NCI-H748 (cell line): ENCODE measurements around the gene HAP1.
A peak's percentile ranks its signal among the peaks of the same experiment; 100 is the strongest.

ENCODE experiments used
- DNase-seq: peaks from one replicate; lab custom pipeline; 2025; ENCODE audit not compliant: unreplicated experiment; lab: John Stamatoyannopoulos, UW

HAP1 gene

DNA sequence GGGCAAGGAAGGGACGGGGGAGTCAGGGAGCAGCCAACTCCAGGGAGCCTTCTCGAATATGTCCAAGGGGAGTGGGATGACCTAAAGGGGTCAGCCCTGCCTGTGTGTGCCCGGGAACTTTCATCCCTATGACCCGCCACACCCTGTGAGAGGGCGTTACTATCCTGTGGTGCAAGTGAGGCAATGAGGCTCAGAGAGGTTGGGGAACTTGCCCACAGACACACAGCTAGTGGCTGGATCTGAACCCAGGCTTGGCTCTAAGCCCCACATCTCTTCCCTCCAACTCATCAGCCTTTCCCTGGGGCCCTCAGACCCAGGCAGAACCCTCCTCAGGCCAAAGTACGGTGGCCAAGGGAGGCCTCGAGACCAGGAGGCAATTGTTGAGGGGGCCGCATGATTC, 28.9 kb upstream of the HAP1 start:
- no peak for DNase-seq

DNA sequence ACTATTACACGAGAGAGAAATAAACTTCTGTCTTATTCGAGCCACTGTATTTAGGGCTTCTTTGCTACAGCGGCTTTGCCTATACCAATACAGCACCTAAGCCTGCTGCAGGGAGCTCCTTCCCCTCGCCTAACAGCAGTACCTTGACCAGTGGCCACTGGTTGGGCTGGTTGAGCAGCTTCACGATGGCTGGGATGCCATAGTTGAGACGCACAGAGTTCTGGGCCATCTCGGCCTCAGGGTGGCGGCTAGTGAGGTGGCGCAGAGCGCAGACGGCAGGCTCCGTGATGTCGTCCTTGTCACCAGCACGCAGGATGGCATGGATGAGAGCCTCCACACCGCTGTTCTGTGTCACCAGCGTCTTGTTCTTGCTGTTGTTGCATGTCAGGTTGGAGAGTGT, 28.4 kb upstream of the HAP1 start:
- no peak for DNase-seq

DNA sequence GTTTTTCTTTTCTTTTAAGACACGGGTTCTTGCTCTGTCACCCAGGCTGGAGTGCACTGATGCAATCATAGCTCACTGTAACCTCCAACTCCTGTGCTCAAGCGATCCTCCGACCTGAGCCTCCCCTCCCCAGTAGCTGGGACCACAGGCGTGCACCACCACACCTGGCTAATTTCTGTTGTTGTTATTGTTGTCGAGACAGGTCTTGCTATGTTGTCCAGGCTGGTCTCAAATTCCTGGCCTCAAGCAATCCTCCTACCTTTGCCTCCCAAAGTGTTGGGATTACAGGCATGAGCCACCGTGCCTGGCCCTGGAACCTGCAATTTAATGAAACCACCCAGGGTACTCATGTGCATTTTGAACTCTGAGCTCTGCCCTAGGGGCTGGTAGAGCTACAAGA, 27.9 kb upstream of the HAP1 start:
- DNase-seq = no peak

DNA sequence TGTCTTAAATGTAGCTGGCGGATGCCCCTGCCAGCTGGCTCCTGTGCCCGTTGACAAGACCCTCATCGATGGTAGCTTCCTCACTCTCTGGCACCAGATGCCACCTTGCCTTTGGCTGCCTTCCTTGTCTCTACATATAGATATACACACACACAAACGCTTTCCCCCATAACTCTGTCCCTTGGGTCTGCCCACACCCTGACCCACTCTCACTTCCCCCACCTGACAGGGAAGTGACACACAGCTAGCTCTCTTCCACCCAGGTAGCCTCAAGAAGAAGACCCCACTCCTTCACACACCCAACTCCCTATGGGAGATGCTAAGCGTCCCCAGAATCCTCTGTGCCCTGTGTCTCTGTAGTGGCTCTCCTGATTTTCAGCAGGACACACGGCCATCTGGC, 26.4 kb upstream of the HAP1 start:
- no peak for DNase-seq

DNA sequence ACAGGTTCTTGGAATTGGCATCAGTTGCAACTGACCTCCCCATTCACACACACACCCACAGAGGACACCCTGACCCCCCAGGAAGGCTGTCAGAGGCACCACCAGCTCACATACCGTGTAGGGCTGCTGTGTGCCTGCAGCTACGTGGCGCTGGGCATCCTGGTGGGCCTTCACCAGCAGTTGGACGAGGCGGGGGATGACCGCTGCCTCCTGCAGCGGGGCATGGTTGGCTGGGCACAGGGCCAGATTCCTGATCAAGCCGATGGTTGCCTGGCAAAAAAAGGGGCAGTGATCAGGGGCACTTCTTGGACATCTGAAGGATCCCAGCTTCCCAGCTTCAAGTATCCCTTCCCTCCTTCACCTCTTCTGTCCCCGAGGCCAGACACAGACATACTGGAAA, 24.2 kb upstream of the HAP1 start:
- no peak for DNase-seq

DNA sequence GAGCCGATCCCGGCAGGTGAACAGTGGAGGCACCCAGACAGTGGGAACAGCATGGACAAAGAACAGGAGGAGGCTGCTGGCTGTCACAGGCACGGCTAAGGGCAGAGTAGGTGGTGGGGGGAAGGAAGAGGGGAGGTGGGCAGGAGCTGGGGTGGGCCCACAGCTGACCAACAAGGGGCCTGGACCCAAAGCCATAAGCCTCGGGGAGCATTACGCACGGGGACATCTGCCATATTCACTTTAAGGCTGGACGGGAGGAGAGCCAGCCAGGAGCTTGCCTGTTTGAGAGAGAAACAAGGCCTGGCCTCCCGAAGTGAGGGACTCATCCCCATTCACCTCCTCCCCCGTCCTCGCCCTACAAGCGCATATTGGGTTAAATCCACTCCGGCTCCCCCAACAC, 19.6 kb upstream of the HAP1 start:
- DNase-seq = no peak

DNA sequence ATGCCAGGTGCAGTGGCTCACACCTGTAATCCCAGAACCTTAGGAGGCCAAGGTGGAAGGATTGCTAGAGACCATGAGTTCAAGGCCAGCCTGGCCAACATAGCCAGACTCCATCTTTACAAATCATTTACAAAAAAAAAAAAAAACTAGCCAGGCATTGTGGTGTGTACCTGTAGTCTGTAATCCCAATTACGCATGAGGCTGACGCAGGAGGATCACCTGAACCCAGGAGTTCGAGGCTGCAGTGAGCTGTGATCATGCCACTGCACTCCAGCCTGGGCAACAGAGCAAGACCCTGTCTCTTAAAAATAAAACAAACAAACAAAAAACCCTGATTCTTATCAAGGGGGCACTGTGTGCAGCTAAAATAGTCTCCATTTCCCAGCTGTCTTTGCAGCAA, 16.8 kb upstream of the HAP1 start:
- no peak for DNase-seq

DNA sequence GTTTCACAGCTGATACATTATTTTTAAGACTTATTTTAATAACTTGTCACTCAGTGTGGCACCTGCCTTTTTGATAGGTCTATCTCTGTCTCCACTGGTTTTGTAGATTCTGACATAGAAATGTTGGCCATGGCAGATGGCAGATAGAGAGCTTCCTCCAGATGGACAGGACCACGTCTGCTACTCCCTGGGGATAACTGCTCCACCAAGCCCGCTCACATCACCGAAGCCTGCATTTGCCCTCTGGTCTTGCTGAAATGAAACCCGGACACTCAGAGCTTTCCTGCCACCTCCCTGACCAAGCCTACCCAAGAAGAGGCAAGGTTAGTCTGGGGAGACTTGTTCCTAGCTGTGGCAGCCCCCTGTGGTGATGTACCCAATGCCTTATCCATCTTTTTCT, 16.4 kb upstream of the HAP1 start:
- DNase-seq = no peak

DNA sequence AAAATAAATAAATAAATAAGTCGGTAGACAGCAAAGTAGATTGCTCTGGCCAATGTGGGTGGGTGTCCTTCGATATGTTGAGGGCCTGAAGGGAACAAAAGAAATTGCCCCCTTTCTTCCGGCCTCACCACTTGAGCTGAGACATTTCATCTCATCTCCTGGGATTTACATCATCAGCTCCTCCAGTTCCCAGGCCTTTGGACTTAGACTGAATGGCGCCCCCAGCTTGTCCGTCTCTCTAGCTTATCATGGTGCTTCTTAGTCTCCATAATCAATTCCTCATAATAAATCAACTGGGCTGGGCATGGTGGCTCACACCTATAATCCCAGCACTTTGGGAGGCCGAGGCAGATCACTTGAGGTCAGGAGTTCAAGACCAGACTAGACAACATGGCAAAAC, 13.8 kb upstream of the HAP1 start:
- DNase-seq = no peak

DNA sequence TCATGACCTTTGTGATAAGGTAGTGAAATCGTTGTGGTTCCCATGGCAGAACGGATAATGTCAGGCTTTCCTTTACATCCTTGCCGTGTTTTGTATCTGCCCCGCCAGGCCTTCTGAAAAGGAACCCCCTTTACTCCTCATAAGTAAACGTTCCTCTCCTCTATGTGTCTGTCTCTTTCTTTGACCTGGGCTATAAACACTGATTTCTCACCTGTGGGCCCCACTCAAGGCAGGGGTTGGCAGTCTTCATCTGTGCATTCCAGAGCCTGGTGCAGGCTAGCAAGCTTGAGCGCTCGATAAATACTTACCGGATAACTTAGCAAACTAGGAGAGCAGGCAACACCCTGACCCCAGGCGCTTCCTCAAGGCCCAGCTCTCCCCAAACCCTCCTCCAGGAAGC, 7.3 kb upstream of the HAP1 start:
- DNase-seq = no peak

DNA sequence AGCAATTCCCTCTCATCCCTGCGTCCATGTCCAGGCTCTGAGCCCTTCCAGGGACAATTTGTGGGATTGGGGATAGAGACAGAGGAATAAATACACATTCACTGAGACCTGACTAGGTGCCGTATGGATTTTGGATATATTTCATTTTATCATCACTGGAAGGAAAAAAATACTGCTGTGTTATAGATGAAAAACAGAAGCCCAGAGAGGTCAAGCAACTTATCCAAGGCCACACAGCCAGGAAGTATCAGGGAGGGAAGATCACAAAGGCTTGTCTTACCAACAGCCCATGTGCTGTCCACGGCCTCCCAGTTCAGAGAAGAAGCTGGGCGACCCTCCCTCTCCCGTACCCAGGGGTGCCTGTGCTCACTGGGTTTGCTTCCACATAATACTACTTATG, 6.1 kb upstream of the HAP1 start:
- DNase-seq = no peak

DNA sequence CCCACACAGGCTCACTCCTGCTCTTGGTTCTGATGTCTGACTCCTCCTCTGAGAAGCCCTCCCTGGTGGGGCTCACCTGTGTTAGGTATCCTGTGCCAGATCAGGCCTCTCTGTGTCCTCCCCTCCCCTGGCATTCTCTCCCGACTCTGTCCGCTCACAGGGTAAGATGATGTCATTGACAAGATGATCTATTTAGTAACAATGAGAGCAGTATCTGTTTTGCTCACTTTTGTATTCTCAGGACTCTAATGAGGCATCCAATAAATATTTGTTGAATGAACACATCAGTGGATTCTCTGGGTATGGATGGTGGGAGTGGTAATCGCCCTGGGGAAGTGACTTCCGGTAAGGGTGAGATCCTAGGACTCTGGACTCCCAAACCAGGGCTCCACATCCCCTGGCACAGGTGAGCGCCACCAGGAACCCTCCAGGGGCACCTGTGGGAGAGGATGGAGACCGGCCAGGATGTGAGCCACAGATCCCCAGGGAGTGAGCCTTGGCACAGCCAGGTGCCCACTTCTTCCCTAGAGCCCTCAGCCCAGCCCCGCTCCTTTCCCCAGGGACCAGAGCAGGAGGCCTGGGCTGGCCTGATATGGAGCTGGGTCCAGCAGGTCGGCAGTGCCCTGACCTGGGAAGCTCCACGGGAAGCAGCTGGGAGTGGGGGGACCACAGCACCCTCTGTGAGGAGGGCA, 5.4 kb upstream of the HAP1 start:
- DNase-seq = no peak

DNA sequence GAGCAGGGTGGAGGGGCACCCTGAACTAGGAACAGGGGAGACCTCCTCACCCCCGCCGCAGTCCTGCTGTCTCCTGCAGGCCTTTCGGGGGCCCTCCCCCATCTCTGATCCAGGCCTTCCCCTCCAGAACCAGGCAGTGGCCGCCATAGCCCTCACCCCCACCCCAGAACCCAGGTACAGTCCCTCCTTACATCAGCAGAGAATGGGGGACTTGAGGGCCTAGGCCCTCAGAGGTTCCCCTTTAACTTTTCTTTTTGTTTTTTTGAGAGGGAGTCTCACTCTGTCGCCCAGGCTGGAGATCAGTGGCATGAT, 4.3 kb upstream of the HAP1 start:
- no peak for DNase-seq

DNA sequence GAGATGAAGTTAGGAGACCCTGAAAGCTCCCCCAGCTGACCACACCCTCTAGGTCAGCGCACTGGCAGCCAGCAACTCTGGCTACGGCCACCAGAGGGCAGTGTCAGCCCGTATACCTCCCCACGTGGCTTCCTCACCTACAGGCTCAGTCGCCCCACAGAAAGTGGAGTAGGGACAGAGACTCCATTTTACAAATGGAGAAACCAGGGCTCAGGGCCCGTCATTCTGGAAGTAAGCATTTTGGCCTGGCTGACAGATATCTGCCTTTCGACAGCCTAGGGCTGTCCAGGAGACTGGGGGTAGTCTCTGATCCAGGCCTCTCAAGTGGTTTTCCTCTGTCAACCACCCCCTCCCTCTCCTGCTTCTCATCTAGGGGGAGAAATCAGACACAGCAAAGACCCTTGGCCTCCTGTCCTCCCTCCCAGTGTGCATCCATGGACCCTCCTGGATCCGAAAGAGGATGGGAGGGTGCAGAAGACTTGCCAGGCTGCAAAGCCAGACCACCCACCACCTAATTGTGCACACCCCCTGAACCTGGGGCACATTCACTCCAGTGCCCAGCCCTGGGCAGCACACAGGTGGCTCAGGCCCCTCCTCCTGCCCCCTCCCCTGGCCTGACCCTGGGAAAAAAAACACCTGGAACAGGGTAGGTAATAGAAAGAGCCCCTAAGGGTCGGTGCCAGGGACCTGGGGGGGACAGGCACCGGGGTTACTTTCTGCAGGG, 3.8 kb upstream of the HAP1 start:
- DNase-seq = peak; percentile 83

DNA sequence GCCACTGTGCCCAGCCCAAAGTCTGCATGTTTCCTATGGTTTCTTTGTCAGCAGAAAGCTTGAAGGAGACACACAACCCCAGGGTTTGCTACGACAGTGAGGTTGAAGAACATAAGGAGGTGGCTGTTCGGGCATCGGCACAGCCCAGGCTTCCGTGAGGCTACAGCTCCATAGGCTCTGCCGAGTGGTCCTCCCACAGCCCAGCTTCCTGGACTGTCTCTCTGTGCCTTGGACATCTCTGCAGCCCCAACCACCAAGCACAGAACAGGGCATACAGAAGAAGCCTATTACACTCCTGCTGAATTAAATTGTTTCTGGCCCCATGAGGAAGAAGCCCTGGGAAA, 3.2 kb upstream of the HAP1 start:
- no peak for DNase-seq

DNA sequence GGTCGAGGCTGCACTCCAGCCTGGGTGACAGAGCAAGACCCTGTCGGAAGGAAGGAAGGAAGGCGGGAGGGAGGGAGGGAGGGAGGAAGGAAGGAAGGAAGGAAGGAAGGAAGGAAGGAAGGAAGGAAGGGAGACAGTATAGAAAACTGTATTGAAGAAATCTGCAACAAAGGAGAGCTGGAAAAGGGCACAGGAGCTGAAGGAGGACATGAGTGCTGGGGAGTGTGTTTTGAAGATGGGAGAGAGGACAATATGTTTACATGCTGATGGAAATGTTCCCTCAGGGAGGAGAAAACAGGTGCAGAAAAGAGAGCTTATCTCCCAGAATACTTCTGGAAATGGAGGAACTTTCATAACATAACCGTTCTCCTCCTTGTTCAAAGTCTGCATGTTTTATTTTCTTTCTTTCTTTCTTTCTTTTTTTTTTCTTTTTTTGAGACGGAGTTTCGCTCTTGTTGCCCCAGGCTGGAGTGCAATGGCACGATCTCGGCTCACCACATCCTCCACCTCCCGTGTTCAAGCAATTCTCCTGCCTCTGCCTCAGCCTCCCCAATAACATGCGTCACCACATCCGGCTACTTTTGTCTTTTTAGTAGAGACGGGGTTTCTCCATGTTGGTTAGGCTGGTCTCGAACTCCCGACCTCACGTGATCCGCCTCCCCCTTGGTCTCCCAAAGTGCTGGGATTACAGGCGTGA, 2.7 kb upstream of the HAP1 start:
- no peak for DNase-seq

DNA sequence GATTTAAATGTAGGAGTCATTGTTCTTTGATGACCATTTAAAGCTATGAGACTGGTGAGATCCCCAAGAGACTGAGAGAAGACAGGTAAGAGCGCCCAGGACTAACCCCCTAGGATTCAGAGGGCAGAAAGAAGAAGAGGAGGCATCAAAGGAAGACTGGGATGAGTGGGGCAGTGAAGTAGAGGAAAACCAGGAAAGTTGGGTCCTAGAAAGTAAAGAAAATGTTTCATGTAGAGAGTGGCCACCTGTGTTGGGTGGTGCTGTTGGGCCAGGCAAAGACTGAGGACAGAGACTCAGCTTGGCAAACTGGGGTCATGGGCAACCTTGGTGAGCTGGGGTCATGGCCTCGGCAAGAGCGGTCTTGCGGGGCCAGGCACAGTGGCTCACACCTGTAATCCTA, 1.3 kb upstream of the HAP1 start:
- no peak for DNase-seq

DNA sequence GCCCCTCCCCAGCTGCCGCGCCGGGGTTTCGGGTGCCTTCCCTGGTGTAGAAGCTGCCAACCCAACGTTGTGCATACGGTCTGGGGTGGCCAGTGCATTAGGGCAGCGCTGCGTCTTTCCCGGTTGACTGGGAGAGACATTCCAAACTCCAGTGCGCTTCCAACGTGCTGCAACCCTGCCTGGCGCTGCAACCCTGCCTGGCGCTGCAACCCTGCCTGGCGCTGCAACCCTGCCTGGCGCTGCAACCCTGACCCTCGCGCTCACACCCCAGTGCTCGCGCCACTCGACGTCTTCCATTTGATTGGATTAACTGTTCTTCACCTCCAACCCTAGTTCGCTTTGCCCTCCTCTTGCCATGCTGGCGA, 488 bp upstream of the HAP1 start:
- no peak for DNase-seq

DNA sequence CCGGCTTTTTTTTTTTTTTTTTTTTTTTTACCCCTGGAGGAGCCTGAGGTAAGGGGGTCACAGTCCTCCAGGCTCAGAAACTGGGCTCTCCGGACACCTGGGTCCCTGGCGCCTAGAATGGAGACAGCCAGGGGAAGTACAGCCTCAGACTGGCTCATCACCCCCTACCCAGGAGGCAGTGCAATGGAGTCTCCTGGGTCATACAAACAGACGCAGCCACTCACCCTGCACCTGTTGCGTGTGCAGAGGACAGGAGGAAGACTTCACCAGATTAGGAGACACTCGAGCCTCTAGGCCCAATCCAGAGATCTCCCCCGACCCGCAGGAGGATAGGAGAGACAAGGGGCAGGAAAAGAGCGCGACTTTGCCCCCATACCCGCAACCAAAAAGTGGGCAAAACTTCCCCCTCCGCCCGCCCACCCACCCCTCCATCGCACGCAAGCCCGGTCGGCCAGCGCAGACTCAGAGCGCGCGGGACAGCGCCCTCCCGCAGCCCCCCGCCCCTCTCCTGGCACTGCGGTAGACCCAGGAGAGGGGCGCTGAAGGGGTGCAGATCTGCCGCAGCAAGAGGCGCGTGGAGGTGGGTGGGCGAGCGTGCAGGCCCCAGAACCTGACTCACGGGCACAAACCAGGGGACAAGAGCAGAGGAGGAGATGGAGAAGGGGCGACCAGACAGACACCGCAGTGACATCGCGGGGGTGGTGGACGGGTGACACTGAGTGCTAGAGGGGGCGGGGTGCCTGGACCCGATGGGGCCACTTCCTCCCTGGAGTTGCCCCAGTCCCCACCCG, 900 bp downstream of the HAP1 start:
- DNase-seq = no peak

DNA sequence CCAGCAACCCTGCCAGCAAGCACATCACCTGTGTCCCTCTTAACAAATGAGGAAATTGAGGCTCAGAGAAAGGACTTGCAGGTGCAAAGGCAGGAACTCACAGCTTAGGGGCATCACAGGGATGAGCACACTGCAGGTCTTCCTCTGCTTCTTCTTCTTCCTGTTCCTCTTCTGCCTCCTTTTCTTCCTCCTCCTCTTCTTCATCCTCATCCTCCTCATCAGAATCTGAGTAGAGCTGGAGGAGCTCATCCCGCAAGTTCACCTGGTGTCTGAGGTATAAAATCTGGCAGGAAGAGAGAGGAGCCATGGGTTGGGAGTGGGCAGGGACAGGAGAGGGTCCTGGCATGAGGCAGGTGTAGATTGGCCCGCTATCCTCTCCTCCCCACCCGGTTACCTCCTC, 2.6 kb downstream of the HAP1 start:
- no peak for DNase-seq

DNA sequence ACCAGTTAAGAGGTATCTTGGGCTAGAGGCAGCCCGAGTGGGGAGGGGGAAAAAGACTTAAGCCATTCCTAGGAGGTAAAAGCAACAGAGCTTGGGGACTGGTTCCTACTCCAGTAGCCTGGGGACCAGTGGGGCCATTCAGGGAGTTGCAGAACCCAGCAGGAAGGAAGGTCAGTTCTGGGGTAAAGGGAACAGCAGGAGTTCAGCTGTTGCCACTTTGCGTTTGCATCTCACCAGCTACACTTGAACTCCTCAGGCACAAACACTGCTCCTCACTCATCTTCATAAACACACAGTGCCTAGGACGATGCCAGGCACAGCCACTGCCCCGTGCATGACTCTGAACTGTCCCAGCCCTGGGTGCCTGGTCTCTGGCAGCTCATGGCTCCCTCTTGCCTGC, 4.0 kb downstream of the HAP1 start:
- DNase-seq = no peak

DNA sequence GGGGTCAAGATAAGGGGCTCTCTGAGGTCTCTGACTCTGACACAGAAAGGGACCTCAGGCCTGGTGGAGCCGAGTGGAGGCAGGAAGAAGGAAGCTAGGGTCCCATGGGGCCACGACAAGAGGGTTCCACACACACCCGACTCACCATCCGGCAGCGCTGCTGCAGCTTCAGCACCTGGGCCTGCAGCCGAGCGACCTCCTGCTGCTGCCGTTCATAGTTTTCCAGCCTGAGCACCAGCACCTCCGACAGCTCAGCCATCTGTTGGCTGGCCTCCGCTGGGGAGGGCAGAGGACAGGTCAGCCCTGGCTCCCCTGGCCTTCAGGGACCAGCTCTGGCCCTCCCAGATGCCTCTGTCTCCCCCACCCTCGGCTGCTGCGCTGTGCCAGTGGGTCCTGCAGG, 6.4 kb downstream of the HAP1 start:
- no peak for DNase-seq
